ENCODE data around the gene GUCY1A1. TPM values are rescaled to one million over a fixed set of nuclear protein-coding genes. Genes with fewer than 3 reads are reported as not detected.

GUCY1A1 gene
- total RNA-seq, 1 donor from 2014 or later = 1.5 TPM

DNA sequence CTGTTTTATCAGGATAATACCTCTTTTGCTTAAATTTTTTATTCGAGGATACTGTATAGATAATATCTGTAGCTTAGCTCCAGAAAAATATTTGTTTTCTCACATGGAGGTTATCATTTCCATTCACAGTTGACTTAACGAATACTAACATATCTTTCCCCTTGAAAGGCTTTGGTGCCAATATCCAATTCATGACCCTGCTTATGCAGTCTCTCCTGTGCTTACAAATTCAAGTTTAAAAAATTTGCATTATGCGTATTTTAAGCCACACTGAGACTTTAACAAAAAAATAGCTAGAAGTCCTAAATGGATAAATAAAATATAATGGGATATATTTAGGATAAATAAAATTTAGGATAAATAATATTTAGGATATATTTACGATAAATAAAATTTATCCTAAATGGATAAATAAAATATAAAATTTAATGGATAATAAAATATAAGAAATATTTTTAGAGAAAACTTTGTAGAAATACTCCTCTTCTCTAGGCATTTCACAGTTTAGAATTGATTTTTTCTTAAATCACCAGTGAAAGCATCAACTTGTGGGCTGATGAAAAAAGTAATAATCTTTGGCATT lies 114.7 kb downstream of the GUCY1A1 start:
- H3K4me3 ChIP-seq = no peak overlapping the region
- Mint-ChIP-seq H3K4me3 (no peak overlapping the region), H3K36me3 (peaks cover 14% of the 10 kb centered on the region), H3K27me3 (ENCODE audit: insufficient read depth, low read depth) (no peaks in the 10 kb centered on the region), H3K27ac (no peak overlapping the region), H3K4me1 (no peaks in the 10 kb centered on the region), H3K9me3 (no peaks in the 10 kb centered on the region)
- H3F3A ChIP-seq (ENCODE audit: low read depth) = no peaks in the 10 kb centered on the region
- H3K4me2 ChIP-seq = no peak overlapping the region
- H3K79me2 ChIP-seq (ENCODE audit: low read depth) = no peaks in the 10 kb centered on the region
- no peaks in the 10 kb centered on the region for H3K27me3 ChIP-seq
- H3K27ac ChIP-seq = no peak overlapping the region
- no peaks in the 10 kb centered on the region for H3K4me1 ChIP-seq
- no peak overlapping the region for H2AFZ ChIP-seq (replicated peaks)
- no peak for DNase-seq (ENCODE audit: low spot score)
- TF ChIP-seq EZH2phosphoT487 (IDR thresholded peaks at IDR 0.05) (no peak), EZH2 (IDR thresholded peaks at IDR 0.05) (no peak)
- TF ChIP-seq, protein P1, sequence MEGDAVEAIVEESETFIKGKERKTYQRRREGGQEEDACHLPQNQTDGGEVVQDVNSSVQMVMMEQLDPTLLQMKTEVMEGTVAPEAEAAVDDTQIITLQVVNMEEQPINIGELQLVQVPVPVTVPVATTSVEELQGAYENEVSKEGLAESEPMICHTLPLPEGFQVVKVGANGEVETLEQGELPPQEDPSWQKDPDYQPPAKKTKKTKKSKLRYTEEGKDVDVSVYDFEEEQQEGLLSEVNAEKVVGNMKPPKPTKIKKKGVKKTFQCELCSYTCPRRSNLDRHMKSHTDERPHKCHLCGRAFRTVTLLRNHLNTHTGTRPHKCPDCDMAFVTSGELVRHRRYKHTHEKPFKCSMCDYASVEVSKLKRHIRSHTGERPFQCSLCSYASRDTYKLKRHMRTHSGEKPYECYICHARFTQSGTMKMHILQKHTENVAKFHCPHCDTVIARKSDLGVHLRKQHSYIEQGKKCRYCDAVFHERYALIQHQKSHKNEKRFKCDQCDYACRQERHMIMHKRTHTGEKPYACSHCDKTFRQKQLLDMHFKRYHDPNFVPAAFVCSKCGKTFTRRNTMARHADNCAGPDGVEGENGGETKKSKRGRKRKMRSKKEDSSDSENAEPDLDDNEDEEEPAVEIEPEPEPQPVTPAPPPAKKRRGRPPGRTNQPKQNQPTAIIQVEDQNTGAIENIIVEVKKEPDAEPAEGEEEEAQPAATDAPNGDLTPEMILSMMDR (IDR thresholded peaks at IDR 0.05) = no peak
- H3K9me3 ChIP-seq (ENCODE audit: low read depth) = no peaks in the 10 kb centered on the region
- H4K20me1 ChIP-seq (ENCODE audit: low read depth) = no peaks in the 10 kb centered on the region
- H3K36me3 ChIP-seq = no peaks in the 10 kb centered on the region
- no peak overlapping the region for H3K9ac ChIP-seq

Other genes with a start within 250 kb of the GUCY1A1 start
- gene GUCY1B1, start 92.2 kb downstream of the GUCY1A1 start, total RNA-seq (ENCODE audit: low replicate concordance) = 10.8 and 10.9 TPM in 2 replicates
- gene ASIC5, start 199.4 kb downstream of the GUCY1A1 start, total RNA-seq (ENCODE audit: low replicate concordance) = not detected in 2 replicates
- gene TDO2, start 236.8 kb downstream of the GUCY1A1 start, total RNA-seq (ENCODE audit: low replicate concordance) = not detected in 2 replicates